CD4-positive, alpha-beta T cell (primary cell): ENCODE measurements around the gene MYO1E. TPM values are rescaled to one million over a fixed set of nuclear protein-coding genes. Genes with fewer than 3 reads are reported as not detected.

Experiments used
- ATAC-seq: fragments of 200-7000 bp; cut with Tn5 transposase; one replicate; pipeline ENCODE4 v1.10.0; 2022; ENCODE audit warnings: mild to moderate bottlenecking; ENCODE audit not compliant: poor library complexity
- CTCF ChIA-PET: fragments of 350-600 bp; sonication (Branson Sonifier 250); formaldehyde crosslinking; loops from one replicate; lab custom pipeline; 2021; ENCODE audit warnings: antibody characterized with exemption, inconsistent platforms; lab: Charles Lee
- POLR2A ChIA-PET: fragments of 350-600 bp; sonication (Branson Sonifier 250); formaldehyde crosslinking; loops from one replicate; lab custom pipeline; 2021; ENCODE audit warnings: antibody characterized with exemption, inconsistent platforms; lab: Charles Lee
- DNase-seq, 14 experiments: peaks; one replicate each; pipeline ENCODE4 v3.0.0-alpha.2; 2013 to 2020; ENCODE audit warnings: mixed read lengths in 2 of 14
- H3K27ac ChIP-seq, 2 donors: one replicate each; pipeline versions ENCODE4 v1.5.1 to v1.7.0; 2013; ENCODE audit warnings: low read length in 2 of 2, low read depth in 1 of 2, mild to moderate bottlenecking in 1 of 2
- H3K27me3 ChIP-seq, 2 experiments: 1 replicate in 1 of 2; 2 replicates in 1 of 2; pipeline versions ENCODE4 v1.6.1 to v1.7.0; 2013; ENCODE audit warnings: low read length in 2 of 2, control low read depth in 1 of 2, mild to moderate bottlenecking in 1 of 2, moderate library complexity in 1 of 2; ENCODE audit not compliant: insufficient read depth in 2 of 2, control insufficient read depth in 1 of 2
- H3K36me3 ChIP-seq: one replicate; pipeline ENCODE4 v1.6.1; 2013; ENCODE audit warnings: low read length, control low read depth; ENCODE audit not compliant: insufficient read depth
- H3K4me1 ChIP-seq: one replicate; pipeline ENCODE4 v1.6.1; 2013; ENCODE audit warnings: low read length, control low read depth; ENCODE audit not compliant: insufficient read depth
- H3K4me3 ChIP-seq: one replicate; pipeline ENCODE4 v1.5.1; 2013; ENCODE audit warnings: mild to moderate bottlenecking, low read length, moderate library complexity
- H3K9me3 ChIP-seq, 2 experiments: 1 replicate in 1 of 2; 2 replicates in 1 of 2; pipeline versions ENCODE4 v1.6.1 to v1.7.0; 2013; ENCODE audit warnings: low read length in 2 of 2, mild to moderate bottlenecking in 2 of 2, control low read depth in 1 of 2, moderate library complexity in 1 of 2; ENCODE audit not compliant: control insufficient read depth in 1 of 2, insufficient read depth in 1 of 2
- H3K27ac Mint-ChIP-seq: one replicate; pipeline ENCODE4 v1.8.0; 2020; ENCODE audit warnings: mixed read lengths
- H3K27me3 Mint-ChIP-seq: one replicate; pipeline ENCODE4 v1.8.0; 2021; ENCODE audit warnings: mixed read lengths
- H3K36me3 Mint-ChIP-seq: one replicate; pipeline ENCODE4 v1.8.0; 2021; ENCODE audit warnings: low read depth, mixed read lengths
- H3K4me1 Mint-ChIP-seq: one replicate; pipeline ENCODE4 v1.8.0; 2021; ENCODE audit warnings: low read depth, mixed read lengths
- H3K4me3 Mint-ChIP-seq: one replicate; pipeline ENCODE4 v1.8.0; 2020; ENCODE audit warnings: mild to moderate bottlenecking, mixed read lengths
- H3K9me3 Mint-ChIP-seq: one replicate; pipeline ENCODE4 v1.8.0; 2020; ENCODE audit warnings: mixed read lengths
- CTCF ChIP-seq: fragments of 200-600 bp; IDR thresholded peaks from one replicate; pipeline ENCODE4 v1.8.0; 2022; ENCODE audit warnings: antibody characterized with exemption, mild to moderate bottlenecking
- intact Hi-C, 2 experiments: fragments of 100-400 bp; cut with DNase I in 1 of 2; cut with micrococcal nuclease in 1 of 2; formaldehyde crosslinking; loops; one replicate each; pipeline versions ENCODE4 v1.15.1 to v1.9.0; 2023 to 2025; cut with DNase I, micrococcal nuclease
- total RNA-seq, 174 experiments: library from RNA in 2 of 174; stranded (reverse) in 2 of 174; gene quantifications; one replicate each; pipeline ENCODE4 v1.2.3 and lab custom pipeline; 2021 to 2026

The MYO1E gene
- total RNA-seq, 2 experiments from 2014 or later, result 0.59 to 0.63 TPM

DNA sequence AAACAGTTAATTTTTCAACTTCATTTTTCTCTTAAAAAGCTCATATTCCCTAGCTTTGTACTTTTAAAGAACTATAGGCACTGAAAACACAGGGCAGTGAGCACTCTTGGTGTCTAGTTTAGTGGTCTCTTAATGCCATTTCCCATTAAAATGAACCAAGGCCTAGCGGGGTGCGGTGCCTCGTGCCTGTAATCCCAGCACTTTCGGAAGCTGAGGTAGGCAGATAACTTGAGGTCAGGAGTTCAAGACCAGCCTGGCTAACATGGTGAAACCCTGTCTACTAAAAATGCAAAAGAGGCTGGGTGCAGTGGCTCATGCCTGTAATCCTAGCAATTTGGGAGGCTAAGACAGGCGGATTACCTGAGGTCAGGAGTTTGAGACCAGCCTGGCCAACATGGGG is 120.5 kb downstream of the MYO1E start:
- DNase-seq (no peak), ATAC-seq (no peak)
- H3K36me3 ChIP-seq, result no peaks in the 10 kb centered on the region
- no peaks in the 10 kb centered on the region for H3K36me3 Mint-ChIP-seq
- CTCF ChIA-PET, result no interaction called here
- H3K9me3 Mint-ChIP-seq, result no peaks in the 10 kb centered on the region
- H3K4me1 Mint-ChIP-seq, result peaks cover 10% of the 10 kb centered on the region
- POLR2A ChIA-PET, result no interaction called here
- no peak overlapping the region for H3K4me3 Mint-ChIP-seq
- intact Hi-C loops, result no loop called here
- H3K27ac ChIP-seq, result no peak overlapping the region
- no peak for TF ChIP-seq CTCF
- H3K9me3 ChIP-seq, result no peaks in the 10 kb centered on the region
- H3K27me3 ChIP-seq, result no peaks in the 10 kb centered on the region
- H3K4me3 ChIP-seq, result no peak overlapping the region
- H3K27me3 Mint-ChIP-seq, result no peaks in the 10 kb centered on the region
- peaks cover 7% of the 10 kb centered on the region for H3K4me1 ChIP-seq
- H3K27ac Mint-ChIP-seq, result no peak overlapping the region

DNA sequence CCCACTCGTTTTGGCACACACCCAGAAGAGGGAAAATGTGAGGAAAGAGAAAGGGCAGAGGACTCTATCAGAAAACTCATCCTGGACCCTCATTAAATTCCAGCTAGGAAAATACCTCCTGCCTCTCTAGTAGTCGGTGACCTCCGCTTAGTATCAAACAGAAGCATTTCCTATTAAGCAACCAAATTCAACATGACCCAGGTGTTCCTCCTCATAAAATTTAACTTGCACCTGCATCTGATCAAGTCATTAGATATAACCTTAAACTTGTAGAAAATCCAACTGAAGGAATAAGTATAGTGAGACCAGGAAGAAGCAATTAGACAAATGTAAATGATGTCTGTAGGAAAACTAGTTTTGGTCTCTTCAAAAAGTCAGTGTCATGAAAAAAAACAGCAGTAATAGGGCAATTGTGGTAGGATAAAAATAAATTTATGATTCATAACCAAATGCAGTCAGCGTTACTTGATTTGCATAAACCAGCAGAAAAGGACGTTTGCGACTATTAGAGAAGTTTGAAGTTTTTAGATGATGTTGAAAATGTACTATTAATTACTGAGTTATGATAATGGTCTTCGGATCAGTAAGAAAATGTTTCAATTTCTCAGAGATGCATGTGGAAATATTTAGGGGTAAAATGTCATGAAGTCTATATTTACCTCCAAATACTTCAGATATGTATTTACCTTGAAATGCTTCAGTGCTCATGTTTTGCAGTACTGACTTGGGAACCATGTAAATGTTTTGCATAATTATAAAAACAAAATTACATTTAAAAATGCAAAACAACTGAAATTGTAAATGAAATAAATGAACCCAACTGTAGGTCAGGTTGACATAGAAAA is 121.4 kb downstream of the MYO1E start:
- Histone ChIP-seq H3K27me3 (no peaks in the 10 kb centered on the region), H3K36me3 (no peaks in the 10 kb centered on the region), H3K27ac (no peak overlapping the region), H3K4me3 (no peak overlapping the region), H3K9me3 (no peaks in the 10 kb centered on the region), H3K4me1 (peaks cover 7% of the 10 kb centered on the region)
- POLR2A ChIA-PET, result no interaction called here
- Mint-ChIP-seq H3K4me3 (no peak overlapping the region), H3K27ac (no peak overlapping the region), H3K36me3 (no peaks in the 10 kb centered on the region), H3K9me3 (no peaks in the 10 kb centered on the region), H3K27me3 (no peaks in the 10 kb centered on the region), H3K4me1 (peaks cover 9% of the 10 kb centered on the region)
- TF ChIP-seq CTCF, result no peak
- ATAC-seq (no peak), DNase-seq (no peak)
- CTCF ChIA-PET, result interaction anchor here (0.5 kb wide), 1 partner anchor 58 kb away, joined by 5 read pairs; no protein-coding TSS in a partner anchor
- intact Hi-C loops, result no loop called here

DNA sequence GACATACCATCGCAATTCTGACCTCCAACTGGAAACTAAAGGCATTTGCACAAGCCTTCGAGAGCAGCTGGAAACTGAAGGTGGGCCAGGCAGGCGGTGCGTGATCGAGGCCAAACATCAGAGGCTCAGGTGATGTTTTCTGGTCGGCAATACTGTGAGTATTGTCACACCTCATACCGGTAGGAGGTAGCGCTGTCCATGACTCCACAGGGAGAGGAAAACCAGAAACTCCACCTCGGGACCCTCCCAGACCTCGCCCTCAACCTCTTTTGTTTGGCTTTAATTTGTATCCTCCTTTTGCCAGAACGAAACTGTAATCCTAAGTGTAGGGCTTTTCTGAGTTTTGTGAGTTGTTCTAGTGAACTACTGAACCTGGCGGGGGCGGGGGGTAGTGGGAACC is 122.4 kb downstream of the MYO1E start:
- Mint-ChIP-seq H3K27ac (no peak overlapping the region), H3K36me3 (no peaks in the 10 kb centered on the region), H3K4me3 (no peak overlapping the region), H3K9me3 (no peaks in the 10 kb centered on the region), H3K4me1 (no peaks in the 10 kb centered on the region), H3K27me3 (no peaks in the 10 kb centered on the region)
- ATAC-seq (no peak), DNase-seq (no peak)
- no peak overlapping the region for H3K4me3 ChIP-seq
- peaks cover 2% of the 10 kb centered on the region for H3K4me1 ChIP-seq
- no peaks in the 10 kb centered on the region for H3K9me3 ChIP-seq
- intact Hi-C loops, result no loop called here
- ChIA-PET POLR2A (no interaction called here), CTCF (no interaction called here)
- H3K27ac ChIP-seq, result no peak overlapping the region
- H3K36me3 ChIP-seq, result no peaks in the 10 kb centered on the region
- no peak for TF ChIP-seq CTCF
- H3K27me3 ChIP-seq, result no peaks in the 10 kb centered on the region
